ENCODE results near the gene STAT2. TPM values are rescaled to one million over a fixed set of nuclear protein-coding genes. Genes with fewer than 3 reads are reported as not detected.

Gene STAT2
- total and polyA plus RNA-seq, 8 donors: 25.5 to 88.5 (median 44.2) TPM

DNA sequence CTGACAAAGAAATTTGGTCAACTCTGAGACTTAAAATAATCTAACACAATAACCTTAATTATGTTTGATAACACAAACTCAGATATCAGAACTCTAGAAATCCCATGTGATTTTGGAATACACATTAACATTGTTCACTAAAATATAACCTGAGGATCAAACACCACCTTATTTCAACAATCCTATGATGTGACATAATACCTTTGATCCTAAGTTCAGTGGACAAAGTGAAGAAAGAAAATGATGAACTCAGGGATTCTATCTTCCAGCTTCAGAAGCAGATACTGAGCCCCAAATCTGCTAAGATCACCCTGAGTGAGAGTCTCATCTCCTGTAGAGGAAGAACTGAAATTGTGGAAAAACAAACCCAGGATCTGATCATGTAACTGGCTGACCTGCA, 38.4 kb upstream of the STAT2 start:
- no peak for ATAC-seq
- TF ChIP-seq, protein P1, sequence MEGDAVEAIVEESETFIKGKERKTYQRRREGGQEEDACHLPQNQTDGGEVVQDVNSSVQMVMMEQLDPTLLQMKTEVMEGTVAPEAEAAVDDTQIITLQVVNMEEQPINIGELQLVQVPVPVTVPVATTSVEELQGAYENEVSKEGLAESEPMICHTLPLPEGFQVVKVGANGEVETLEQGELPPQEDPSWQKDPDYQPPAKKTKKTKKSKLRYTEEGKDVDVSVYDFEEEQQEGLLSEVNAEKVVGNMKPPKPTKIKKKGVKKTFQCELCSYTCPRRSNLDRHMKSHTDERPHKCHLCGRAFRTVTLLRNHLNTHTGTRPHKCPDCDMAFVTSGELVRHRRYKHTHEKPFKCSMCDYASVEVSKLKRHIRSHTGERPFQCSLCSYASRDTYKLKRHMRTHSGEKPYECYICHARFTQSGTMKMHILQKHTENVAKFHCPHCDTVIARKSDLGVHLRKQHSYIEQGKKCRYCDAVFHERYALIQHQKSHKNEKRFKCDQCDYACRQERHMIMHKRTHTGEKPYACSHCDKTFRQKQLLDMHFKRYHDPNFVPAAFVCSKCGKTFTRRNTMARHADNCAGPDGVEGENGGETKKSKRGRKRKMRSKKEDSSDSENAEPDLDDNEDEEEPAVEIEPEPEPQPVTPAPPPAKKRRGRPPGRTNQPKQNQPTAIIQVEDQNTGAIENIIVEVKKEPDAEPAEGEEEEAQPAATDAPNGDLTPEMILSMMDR (IDR thresholded peaks at IDR 0.05): no peak
- Histone ChIP-seq H3K9me3 (no peaks in the 10 kb centered on the region), H3K27ac (no peak overlapping the region), H3K4me3 (no peak overlapping the region), H3K36me3 (no peaks in the 10 kb centered on the region), H3K27me3 (no peaks in the 10 kb centered on the region), H3K4me1 (no peaks in the 10 kb centered on the region)
- intact Hi-C loops (cut with DNase I): no loop called here
- DNase-seq: no peak
- no peak for FAIRE-seq

DNA sequence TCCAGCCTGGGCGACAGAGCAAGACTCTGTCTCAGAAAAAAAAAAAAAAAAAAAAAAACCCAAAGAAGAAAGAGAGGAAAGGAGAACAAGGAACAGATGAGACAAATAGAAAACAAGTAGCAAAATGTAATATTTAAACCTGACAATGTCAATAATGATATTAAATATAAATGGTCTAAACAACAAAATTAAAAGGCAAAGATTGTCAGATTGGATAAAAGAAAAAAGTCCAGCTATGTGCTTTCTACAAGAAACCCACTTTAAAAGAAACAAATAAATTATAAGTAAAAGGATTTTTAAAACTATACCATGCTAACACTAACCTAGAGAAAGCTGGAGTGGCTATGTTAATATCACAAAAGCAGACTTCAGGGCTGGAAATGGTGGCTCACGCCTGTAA, 32.4 kb upstream of the STAT2 start:
- H3K27ac ChIP-seq: no peak overlapping the region
- H3K4me1 ChIP-seq: no peaks in the 10 kb centered on the region
- TF ChIP-seq, protein P1 (IDR thresholded peaks at IDR 0.05): no peak
- ATAC-seq: no peak
- H3K36me3 ChIP-seq: no peaks in the 10 kb centered on the region
- H3K4me3 ChIP-seq: no peak overlapping the region
- 86 to 100% methylated on average over 1 to 2 of the region's 2 CpGs for WGBS, 2 donors
- no peaks in the 10 kb centered on the region for H3K9me3 ChIP-seq
- no peaks in the 10 kb centered on the region for H3K27me3 ChIP-seq
- no peak for FAIRE-seq
- no peak for DNase-seq
- intact Hi-C loops (cut with DNase I): no loop called here

DNA sequence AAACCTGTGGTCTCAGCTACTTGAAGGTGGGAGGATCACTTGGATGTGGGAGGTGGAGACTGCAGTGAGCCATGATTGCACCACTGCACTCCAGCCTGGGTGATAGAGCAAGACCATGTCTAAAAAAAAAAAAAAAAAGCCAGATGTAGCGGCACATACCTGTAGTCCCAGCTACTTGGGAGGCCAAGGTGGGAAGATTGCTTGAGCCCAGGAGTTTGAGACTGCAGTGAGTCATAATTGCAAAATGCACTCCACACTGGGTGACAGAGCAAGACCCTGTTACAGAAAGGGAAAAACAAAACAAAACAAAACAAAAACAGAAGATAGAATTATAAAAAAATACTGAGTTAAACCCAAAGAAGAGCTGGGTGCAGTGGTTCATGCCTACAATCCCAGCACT, 31.8 kb upstream of the STAT2 start:
- Histone ChIP-seq H3K36me3 (no peaks in the 10 kb centered on the region), H3K4me3 (no peak overlapping the region), H3K27me3 (no peaks in the 10 kb centered on the region), H3K9me3 (no peaks in the 10 kb centered on the region), H3K4me1 (no peaks in the 10 kb centered on the region), H3K27ac (no peak overlapping the region)
- DNase-seq: no peak
- WGBS, 2 donors: 92 to 100% methylated on average over 1 of the region's 1 CpG
- intact Hi-C loops (cut with DNase I): no loop called here
- TF ChIP-seq, protein P1 (IDR thresholded peaks at IDR 0.05): no peak
- FAIRE-seq: no peak
- no peak for ATAC-seq

DNA sequence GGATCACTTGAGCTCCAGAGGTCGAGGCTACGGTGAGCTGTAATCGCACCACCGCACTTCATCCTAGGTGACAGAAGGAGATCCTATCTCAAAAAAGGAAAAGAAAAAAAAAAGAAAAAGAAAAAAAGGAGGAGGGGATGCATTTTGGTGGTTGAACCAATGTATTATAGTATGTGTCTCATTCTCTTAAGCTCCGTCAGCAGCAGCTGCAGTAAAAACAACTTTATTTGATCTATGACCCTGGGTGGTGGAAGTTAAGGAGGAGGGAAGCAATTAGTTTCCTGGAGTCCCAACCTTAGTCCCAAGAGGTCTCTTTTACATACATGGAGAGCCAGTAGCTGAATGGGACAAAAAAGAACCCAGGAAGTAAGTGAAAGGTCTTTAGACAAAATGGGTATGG, 29.5 kb upstream of the STAT2 start:
- ATAC-seq: no peak
- no peaks in the 10 kb centered on the region for H3K9me3 ChIP-seq
- H3K36me3 ChIP-seq: no peaks in the 10 kb centered on the region
- no peak overlapping the region for H3K4me3 ChIP-seq
- H3K27ac ChIP-seq: no peak overlapping the region
- 89% methylated on average over 5 of the region's 5 CpGs for WGBS, 2 donors
- FAIRE-seq: no peak
- intact Hi-C loops (cut with DNase I): no loop called here
- TF ChIP-seq, protein P1 (IDR thresholded peaks at IDR 0.05): no peak
- H3K4me1 ChIP-seq: no peaks in the 10 kb centered on the region
- H3K27me3 ChIP-seq: no peaks in the 10 kb centered on the region
- no peak for DNase-seq

DNA sequence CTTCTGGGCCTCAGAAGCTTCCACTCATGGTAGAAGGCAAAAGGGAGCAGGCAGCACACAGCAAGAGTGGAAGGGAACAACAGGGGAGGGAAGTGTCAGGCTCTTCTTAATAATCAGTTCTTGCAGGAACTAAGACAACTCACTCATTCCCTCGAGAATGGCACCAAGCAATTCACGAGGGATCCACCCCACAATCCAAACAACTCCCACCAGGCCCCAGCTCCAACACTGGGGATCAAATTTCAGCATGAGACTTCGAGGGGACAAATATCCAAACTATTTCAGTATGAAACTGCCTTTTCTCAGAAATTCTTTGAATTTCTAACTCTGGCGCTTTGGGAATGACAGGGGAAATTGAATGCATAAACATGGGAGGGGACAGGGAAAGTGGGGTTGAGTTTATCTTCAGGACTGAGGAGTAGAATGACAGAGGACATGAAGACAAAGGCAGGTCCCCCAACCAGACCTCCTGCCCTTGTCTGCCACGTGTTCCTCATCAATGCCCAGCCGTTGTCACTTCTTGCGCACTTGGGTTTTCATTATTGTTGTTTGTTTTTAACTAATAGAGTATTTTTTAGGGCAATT, 27.3 kb upstream of the STAT2 start:
- no peak for FAIRE-seq
- H3K27me3 ChIP-seq: no peaks in the 10 kb centered on the region
- H3K36me3 ChIP-seq: no peaks in the 10 kb centered on the region
- no peak for ATAC-seq
- intact Hi-C loops (cut with DNase I): no loop called here
- no peak overlapping the region for H3K27ac ChIP-seq
- TF ChIP-seq, protein P1 (IDR thresholded peaks at IDR 0.05): no peak
- DNase-seq: no peak
- no peak overlapping the region for H3K4me3 ChIP-seq
- no peaks in the 10 kb centered on the region for H3K4me1 ChIP-seq
- H3K9me3 ChIP-seq: no peaks in the 10 kb centered on the region
- WGBS, 2 donors: 63 to 70% methylated on average over 7 of the region's 7 CpGs
